Measurements from ENCODE around the gene PSMD6. TPM values are rescaled to one million over a fixed set of nuclear protein-coding genes. Genes with fewer than 3 reads are reported as not detected.

PSMD6 gene
- polyA plus RNA-seq, 3 donors = 54.6 to 135 (median 101) TPM

- H3K9me3 ChIP-seq (replicated peaks in 1 of 2; ENCODE audit: control insufficient read depth in 1 of 2, insufficient read depth in 1 of 2, low read length in 2 of 2) = no peaks in the 10 kb centered on the region
- H3K4me1 ChIP-seq (ENCODE audit: control insufficient read depth in 1 of 2, insufficient read depth in 2 of 2, low read length in 2 of 2) = peaks cover 45 to 48% of the 10 kb centered on the region in 2 donors
- H3K27me3 ChIP-seq (ENCODE audit: control insufficient read depth in 2 of 2, insufficient read depth in 2 of 2, low read length in 2 of 2) = no peaks in the 10 kb centered on the region
- H3K27ac Mint-ChIP-seq = peak overlapping the region; percentile 82 to 95 (median 91)
- DNase-seq = no peak
- intact Hi-C loops (cut with micrococcal nuclease) = loop anchor here in 1 of 2 donors (5.0 kb wide), 1 partner anchor 36 kb away; no protein-coding TSS in a partner anchor
- peak overlapping the region; percentile 51 for H3K9ac ChIP-seq (ENCODE audit: insufficient read depth, low read length, poor library complexity, severe bottlenecking)
- H3K4me1 Mint-ChIP-seq = peaks cover 66% of the 10 kb centered on the region
- H4K20me1 ChIP-seq (ENCODE audit: insufficient read depth, low read length) = peaks cover 31% of the 10 kb centered on the region
- peak overlapping the region; percentile 51 for H2AFZ ChIP-seq (ENCODE audit: insufficient read depth, low read depth, low read length, poor library complexity, severe bottlenecking)
- TF ChIP-seq CTCF (IDR thresholded peaks at IDR 0.05) = no peak
- H3K36me3 ChIP-seq (replicated peaks in 1 of 2; ENCODE audit: control insufficient read depth in 1 of 2, insufficient read depth in 2 of 2, low read length in 2 of 2) = peaks cover 0 to 10% of the 10 kb centered on the region in 2 donors
- peak overlapping the region; percentile 72 to 79 for H3K27ac ChIP-seq (ENCODE audit: low read depth in 1 of 2, low read length in 2 of 2)
- peak overlapping the region; percentile 61 to 83 for H3K4me3 Mint-ChIP-seq
- H3K36me3 Mint-ChIP-seq = peaks cover 14 to 16% of the 10 kb centered on the region in 2 donors
- WGBS (ENCODE audit: insufficient coverage) = 0% methylated on average over 4 of the region's 11 CpGs
- no peaks in the 10 kb centered on the region for H3K27me3 Mint-ChIP-seq (ENCODE audit: low read depth in 3 of 3)
- peaks cover 84% of the 10 kb centered on the region for H3K79me2 ChIP-seq (ENCODE audit: insufficient read depth, low read length)
- H3K9me3 Mint-ChIP-seq = no peaks in the 10 kb centered on the region
- peak overlapping the region; percentile 6 to 63 (median 30) for H3K4me3 ChIP-seq (replicated peaks in 1 of 3; ENCODE audit: low read depth in 2 of 3, low read length in 3 of 3)
- H3K4me2 ChIP-seq (replicated peaks; ENCODE audit: extremely low read depth, low read length, poor library complexity, severe bottlenecking) = peak overlapping the region; percentile 74
Observed at GRCh38 chr3:63967675-63968611, 55.4 kb downstream of the PSMD6 start.

GRCh38 chr3:63966871-63967270 lies 56.4 kb downstream of the PSMD6 start:
- H3K4me3 ChIP-seq (replicated peaks in 1 of 3; ENCODE audit: low read depth in 2 of 3, low read length in 3 of 3) = no peak overlapping the region
- Mint-ChIP-seq H3K4me3 (no peak overlapping the region), H3K9me3 (no peaks in the 10 kb centered on the region)

More at GRCh38 chr3:63966871-63967270, 56.4 kb downstream of the PSMD6 start:
- peaks cover 45 to 48% of the 10 kb centered on the region in 2 donors for H3K4me1 ChIP-seq (ENCODE audit: control insufficient read depth in 1 of 2, insufficient read depth in 2 of 2, low read length in 2 of 2)
- H4K20me1 ChIP-seq (ENCODE audit: insufficient read depth, low read length) = peaks cover 37% of the 10 kb centered on the region
- H3K79me2 ChIP-seq (ENCODE audit: insufficient read depth, low read length) = peaks cover 84% of the 10 kb centered on the region
- DNase-seq = no peak
- peak overlapping the region in 1 of 2 donors; percentile 79 for H3K27ac ChIP-seq (ENCODE audit: low read depth in 1 of 2, low read length in 2 of 2)
- Mint-ChIP-seq H3K27me3 (ENCODE audit: low read depth in 3 of 3) (no peaks in the 10 kb centered on the region), H3K27ac (peak overlapping the region; percentile 3 to 88 (median 60)), H3K4me1 (peaks cover 60% of the 10 kb centered on the region), H3K36me3 (peaks cover 12 to 24% of the 10 kb centered on the region in 2 donors)
- H3K9ac ChIP-seq (ENCODE audit: insufficient read depth, low read length, poor library complexity, severe bottlenecking) = no peak overlapping the region
- no peaks in the 10 kb centered on the region for H3K27me3 ChIP-seq (ENCODE audit: control insufficient read depth in 2 of 2, insufficient read depth in 2 of 2, low read length in 2 of 2)
- H3K36me3 ChIP-seq (replicated peaks in 1 of 2; ENCODE audit: control insufficient read depth in 1 of 2, insufficient read depth in 2 of 2, low read length in 2 of 2) = peaks cover 0 to under 1% of the 10 kb centered on the region in 2 donors
- intact Hi-C loops (cut with micrococcal nuclease) = loop anchor here in 1 of 2 donors (5.0 kb wide), 1 partner anchor 35 kb away; no protein-coding TSS in a partner anchor
- no peak overlapping the region for H2AFZ ChIP-seq (ENCODE audit: insufficient read depth, low read depth, low read length, poor library complexity, severe bottlenecking)
- no peak overlapping the region for H3K4me2 ChIP-seq (replicated peaks; ENCODE audit: extremely low read depth, low read length, poor library complexity, severe bottlenecking)
- no peaks in the 10 kb centered on the region for H3K9me3 ChIP-seq (replicated peaks in 1 of 2; ENCODE audit: control insufficient read depth in 1 of 2, insufficient read depth in 1 of 2, low read length in 2 of 2)
- no peak for TF ChIP-seq CTCF (IDR thresholded peaks at IDR 0.05)
- no CpG with 5 or more reads among the region's 1 CpG for WGBS (ENCODE audit: insufficient coverage)

Measured in CD14-positive monocyte (primary cell).